Kidney epithelial cell (primary cell): ENCODE results near the gene EDDM3A. TPM values are rescaled to one million over a fixed set of nuclear protein-coding genes. Genes with fewer than 3 reads are reported as not detected.
"Not testable (repeated sequence)": the region's sequence is repeated elsewhere in the genome, so short reads cannot be mapped to it uniquely, and the experiment has no call there.

ENCODE experiments used
- DNase-seq: peaks from one replicate; pipeline ENCODE4 v3.0.0-alpha.2; 2010; ENCODE audit warnings: low read depth
- H3K27me3 ChIP-seq: 2 replicates; pipeline ENCODE4 v1.6.0; 2011; ENCODE audit warnings: low read length; ENCODE audit not compliant: control insufficient read depth, insufficient read depth
- H3K36me3 ChIP-seq: 2 replicates; pipeline ENCODE4 v1.5.1; 2011; ENCODE audit warnings: low read length; ENCODE audit not compliant: control insufficient read depth, insufficient read depth
- H3K4me3 ChIP-seq: 2 replicates; pipeline ENCODE4 v1.5.1; 2011; ENCODE audit warnings: low read depth, mild to moderate bottlenecking, control low read depth, low read length
- CTCF ChIP-seq: IDR thresholded peaks from 2 replicates; pipeline ENCODE4 v1.5.1; 2011; ENCODE audit warnings: mild to moderate bottlenecking, moderate library complexity, low read length, control low read depth, inconsistent platforms; ENCODE audit not compliant: insufficient read depth, poor library complexity, severe bottlenecking
- total RNA-seq: library from RNA; depleted of rRNA; stranded (reverse); fragments of >200 nt; gene quantifications from 2 replicates; pipeline ENCODE4 v1.2.3, GENCODE V29; 2015

Gene EDDM3A
- total RNA-seq, 1 donor from 2014 or later, result not detected

GRCh38 chr14:20734430-20734806 is 11.3 kb upstream of the EDDM3A start:
- DNase-seq, result no peak
- no peak for TF ChIP-seq CTCF
- no peak overlapping the region for H3K4me3 ChIP-seq
- H3K36me3 ChIP-seq, result no peaks in the 10 kb centered on the region
- no peaks in the 10 kb centered on the region for H3K27me3 ChIP-seq

DNA sequence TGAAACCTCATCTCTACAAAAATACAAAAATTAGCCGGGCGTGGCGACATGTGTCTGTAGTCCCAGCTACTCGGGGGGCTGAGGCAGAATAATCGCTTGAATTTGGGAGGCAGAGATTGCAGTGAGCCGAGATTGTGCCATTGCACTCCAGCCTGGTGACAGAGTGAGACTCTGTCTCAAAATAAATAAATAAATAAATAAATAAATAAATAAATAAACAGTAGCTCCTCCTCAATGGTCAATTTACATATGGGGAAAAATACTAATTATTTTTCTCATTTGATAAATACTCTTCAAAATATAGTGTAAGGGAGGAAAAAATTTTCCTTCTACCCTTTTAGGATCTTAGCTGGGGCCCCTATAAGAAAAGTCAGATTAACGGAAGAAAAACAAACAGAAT is 7.4 kb upstream of the EDDM3A start:
- not testable (repeated sequence) for H3K36me3 ChIP-seq, DNase-seq, H3K27me3 ChIP-seq, H3K4me3 ChIP-seq

GRCh38 chr14:20742132-20742531 is 3.6 kb upstream of the EDDM3A start:
- no peak for TF ChIP-seq CTCF
- H3K27me3 ChIP-seq, result no peaks in the 10 kb centered on the region
- DNase-seq, result no peak
- H3K36me3 ChIP-seq, result no peaks in the 10 kb centered on the region
- H3K4me3 ChIP-seq, result no peak overlapping the region

- no peak overlapping the region for H3K4me3 ChIP-seq
- no peaks in the 10 kb centered on the region for H3K36me3 ChIP-seq
- no peak for TF ChIP-seq CTCF
- no peak for DNase-seq
- no peaks in the 10 kb centered on the region for H3K27me3 ChIP-seq
Observed at GRCh38 chr14:20743556-20743955, 2.1 kb upstream of the EDDM3A start.

DNA sequence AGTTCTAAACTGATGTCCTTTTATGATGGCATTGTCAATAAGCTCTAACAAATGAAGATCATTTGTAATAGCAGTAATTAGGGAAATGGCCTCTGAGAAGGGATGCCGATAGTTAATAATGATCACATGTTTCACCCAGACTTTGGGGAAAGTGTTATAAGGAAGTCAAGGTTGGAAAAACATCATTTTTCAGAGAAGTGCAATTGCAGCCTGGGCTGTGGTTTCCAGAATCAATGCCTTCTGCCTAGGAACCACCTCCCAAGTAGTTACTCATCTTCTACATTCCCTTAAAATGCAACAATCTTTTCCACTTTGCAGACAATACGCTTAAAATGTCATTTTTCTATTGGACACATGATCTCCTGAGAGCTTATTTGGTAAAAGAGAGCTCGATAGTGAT is 879 bp downstream of the EDDM3A start:
- DNase-seq, result no peak
- H3K36me3 ChIP-seq, result no peaks in the 10 kb centered on the region
- no peaks in the 10 kb centered on the region for H3K27me3 ChIP-seq
- H3K4me3 ChIP-seq, result no peak overlapping the region
- no peak for TF ChIP-seq CTCF

DNA sequence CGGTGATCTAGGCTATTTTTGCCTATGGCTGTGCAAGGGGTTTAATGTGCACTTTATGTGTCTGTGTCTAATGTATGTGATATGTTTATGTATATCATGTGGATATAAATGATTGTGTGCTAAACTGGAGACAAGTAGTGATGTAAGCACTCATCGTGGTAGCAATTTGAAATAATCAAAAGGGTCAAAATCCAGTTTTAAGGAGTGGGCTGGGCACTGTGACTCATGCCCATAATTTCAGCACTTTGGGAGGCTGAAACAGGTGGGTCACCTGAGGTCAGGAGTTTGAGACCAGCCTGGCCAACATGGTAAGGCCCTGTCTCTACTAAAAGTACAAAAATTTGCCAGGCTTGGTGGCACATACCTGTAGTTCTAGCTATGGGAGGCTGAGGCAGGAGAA is 2.8 kb downstream of the EDDM3A start:
- no peaks in the 10 kb centered on the region for H3K36me3 ChIP-seq
- H3K27me3 ChIP-seq, result no peaks in the 10 kb centered on the region
- no peak overlapping the region for H3K4me3 ChIP-seq
- DNase-seq, result no peak
- TF ChIP-seq CTCF, result no peak

DNA sequence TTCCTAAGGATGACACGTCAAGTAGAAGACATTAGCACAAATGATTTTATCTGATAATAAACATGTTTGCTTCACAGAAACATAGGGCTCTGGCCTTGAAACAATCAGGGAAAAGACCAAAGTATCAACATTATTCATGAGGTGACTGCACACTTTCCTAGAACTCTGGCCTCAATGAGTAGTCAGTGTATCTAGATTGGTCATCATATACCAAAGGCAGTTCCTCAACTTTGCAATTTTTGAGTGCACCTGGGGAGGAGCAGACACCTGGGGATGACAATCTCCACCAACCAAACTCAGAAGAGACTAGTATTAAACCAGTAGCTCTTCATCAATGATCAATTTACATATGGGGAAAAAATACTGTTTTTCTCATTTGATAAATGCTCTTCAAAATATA is 4.5 kb downstream of the EDDM3A start:
- no peak overlapping the region for H3K4me3 ChIP-seq
- DNase-seq, result no peak
- TF ChIP-seq CTCF, result no peak
- H3K36me3 ChIP-seq, result no peaks in the 10 kb centered on the region
- no peaks in the 10 kb centered on the region for H3K27me3 ChIP-seq
